Neural cell (in vitro differentiated cells): ENCODE measurements around the gene RELN.

Experiments
- EZH2 ChIP-seq: fragments of 200-600, 300-800 bp; shearing (Covaris generic), sonication (generic); IDR thresholded peaks from 2 replicates; pipeline ENCODE4 v1.6.1; 2014; ENCODE audit warnings: antibody characterized with exemption, low read length, borderline replicate concordance, mild to moderate bottlenecking; ENCODE audit not compliant: insufficient read depth, poor library complexity, severe bottlenecking
- TAF1 ChIP-seq: IDR thresholded peaks from 2 replicates; pipeline ENCODE4 v1.6.1; 2012; ENCODE audit warnings: low read depth
- TF ChIP-seq, protein P1 (sequence below): fragments of 450-650 bp; IDR thresholded peaks from 2 replicates; pipeline ENCODE4 v1.5.1; 2014; ENCODE audit warnings: antibody characterized with exemption, mild to moderate bottlenecking, moderate library complexity; ENCODE audit not compliant: poor library complexity, severe bottlenecking

GRCh38 chr7:103632005-103632639 is 357.3 kb downstream of the RELN start:
- TF ChIP-seq, protein P1, sequence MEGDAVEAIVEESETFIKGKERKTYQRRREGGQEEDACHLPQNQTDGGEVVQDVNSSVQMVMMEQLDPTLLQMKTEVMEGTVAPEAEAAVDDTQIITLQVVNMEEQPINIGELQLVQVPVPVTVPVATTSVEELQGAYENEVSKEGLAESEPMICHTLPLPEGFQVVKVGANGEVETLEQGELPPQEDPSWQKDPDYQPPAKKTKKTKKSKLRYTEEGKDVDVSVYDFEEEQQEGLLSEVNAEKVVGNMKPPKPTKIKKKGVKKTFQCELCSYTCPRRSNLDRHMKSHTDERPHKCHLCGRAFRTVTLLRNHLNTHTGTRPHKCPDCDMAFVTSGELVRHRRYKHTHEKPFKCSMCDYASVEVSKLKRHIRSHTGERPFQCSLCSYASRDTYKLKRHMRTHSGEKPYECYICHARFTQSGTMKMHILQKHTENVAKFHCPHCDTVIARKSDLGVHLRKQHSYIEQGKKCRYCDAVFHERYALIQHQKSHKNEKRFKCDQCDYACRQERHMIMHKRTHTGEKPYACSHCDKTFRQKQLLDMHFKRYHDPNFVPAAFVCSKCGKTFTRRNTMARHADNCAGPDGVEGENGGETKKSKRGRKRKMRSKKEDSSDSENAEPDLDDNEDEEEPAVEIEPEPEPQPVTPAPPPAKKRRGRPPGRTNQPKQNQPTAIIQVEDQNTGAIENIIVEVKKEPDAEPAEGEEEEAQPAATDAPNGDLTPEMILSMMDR, result no peak
- TF ChIP-seq EZH2 (no peak), TAF1 (no peak)
